HG02623 (cell line): ENCODE data around the gene SFT2D3.

ENCODE experiments used
- ATAC-seq: cut with Tn5 transposase; IDR thresholded peaks from one replicate; pipeline ENCODE4 v1.9.1; 2021; ENCODE audit warnings: moderate library complexity; ENCODE audit not compliant: unreplicated experiment

Gene SFT2D3

DNA sequence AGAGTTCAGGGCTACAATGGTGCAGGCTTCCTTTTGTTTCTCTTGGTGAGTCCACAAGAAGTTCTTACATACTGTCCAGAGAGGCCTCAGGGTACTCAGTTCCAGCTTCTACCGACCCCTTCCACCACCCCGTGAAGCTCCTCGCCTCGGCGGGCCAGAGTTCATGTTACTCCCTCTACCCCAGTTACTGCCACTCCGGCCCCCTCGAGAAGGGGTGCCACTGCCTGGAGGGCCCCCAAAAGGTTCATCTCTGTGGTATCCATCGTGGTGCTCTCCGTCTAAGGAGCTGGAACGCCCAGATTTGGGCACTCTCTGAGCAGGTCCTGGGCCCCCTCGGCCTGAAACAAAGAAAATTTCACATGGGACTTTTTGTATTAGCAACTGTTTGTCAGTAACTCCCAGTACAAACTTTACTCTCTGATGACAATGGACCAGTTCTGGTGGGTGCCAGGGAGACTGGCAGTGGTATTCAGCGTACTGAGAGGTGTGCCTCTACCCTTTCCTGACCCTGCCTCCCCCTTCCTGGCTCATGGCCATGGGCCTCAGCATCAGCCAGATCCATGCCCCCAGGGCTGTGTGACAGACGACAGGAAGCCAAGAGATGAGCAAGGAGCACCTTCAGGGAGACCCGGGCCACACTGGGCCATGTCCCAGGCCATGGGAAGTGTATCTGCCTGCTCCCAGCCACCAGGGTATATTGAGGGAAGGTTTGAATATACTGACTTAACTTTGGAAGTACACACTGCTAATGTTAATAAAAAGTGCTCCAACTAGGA is 5.1 kb downstream of the SFT2D3 start:
- no peak for ATAC-seq

DNA sequence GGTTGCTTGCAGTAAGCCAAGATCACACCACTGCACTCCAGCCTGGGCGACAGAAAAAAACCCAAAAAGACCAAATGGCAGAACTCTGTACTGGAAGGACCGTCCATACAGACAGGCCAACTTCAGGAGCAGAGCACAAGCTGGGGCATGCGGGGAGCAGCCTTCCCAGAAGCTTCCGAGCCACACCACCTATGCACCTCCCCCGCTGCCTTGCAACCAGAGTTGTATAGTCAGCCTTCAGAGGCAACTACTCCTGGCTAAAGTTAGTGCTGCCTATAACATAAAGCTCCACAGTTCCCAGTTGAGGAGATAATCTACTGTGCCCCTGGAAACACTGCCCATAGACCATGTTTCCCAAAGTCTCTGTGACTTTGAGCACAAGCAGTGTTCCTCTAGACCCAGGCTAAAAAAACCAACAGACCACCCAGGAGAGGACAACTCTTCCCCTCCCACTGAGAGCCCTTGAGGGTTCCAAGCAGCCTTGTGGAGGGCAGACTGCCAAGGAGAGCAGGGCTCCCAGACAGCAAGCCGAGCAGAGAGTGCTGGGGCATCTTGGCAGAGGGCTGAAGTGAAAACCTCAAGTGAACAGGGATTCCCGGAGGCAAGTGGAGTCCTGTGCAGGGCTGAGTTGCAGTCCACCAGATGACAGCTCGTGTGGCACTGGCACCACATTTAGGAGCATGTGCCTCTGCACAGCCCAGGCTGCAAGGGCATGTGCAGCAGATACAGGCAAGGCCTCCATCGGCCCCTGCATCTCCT is 6.8 kb downstream of the SFT2D3 start:
- ATAC-seq = no peak

DNA sequence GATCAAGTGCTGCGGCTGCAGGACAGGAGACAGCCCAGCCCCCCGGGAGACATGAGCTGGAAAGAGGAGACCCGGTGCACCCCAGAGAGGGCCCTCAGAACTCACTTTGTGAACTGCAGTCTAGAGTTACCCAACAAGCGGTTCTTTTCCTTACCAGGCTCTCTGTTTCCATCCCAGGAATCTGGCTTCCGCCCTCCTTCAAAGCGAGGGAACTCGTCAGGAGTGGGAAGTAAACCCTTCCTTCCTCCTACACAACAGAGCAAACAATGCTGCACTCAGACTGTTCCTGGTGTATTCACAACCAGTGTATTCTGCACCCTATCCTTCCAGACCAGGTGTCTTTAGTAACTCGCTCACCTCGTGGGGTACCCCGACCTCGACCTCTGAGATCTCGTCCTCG is 8.0 kb downstream of the SFT2D3 start:
- no peak for ATAC-seq

DNA sequence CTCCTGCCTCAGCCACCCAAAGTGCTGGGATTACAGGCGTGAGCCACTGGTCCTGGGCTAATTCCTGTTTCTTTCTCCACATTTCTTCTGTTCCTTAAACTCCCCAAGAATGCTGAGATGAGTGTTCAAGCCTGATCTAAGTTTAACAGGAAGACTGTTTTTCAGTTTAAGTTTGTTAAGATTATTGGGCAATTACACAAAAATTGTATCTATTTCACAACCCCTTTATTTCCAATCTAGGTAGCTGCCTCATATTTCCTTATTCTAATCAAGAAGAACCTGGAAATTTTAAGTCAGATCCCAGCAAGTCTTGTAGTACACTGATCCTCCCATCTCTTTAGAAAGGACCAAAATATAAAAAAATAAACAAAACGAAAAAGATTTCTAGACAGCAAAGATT is 11.7 kb downstream of the SFT2D3 start:
- ATAC-seq = no peak

DNA sequence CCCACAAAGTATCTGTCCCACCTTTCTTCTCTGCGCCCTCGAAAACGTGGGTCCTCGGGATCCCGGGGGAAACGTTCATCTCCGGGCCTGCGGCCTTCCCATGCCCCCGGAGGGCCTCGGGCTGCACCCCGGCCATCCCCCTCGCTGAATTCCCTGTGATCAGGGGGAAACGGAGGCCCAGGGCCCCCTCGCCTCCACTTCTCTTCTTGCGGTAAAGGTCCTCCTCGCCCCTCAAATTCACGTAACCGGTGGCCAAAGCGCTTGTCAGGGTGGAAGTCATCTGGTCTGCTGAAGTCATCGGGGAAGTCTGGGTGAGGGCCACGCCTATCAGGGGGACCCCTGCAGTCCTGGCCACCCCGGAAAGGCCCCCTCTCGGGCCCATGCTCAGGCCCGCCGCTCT is 12.3 kb downstream of the SFT2D3 start:
- ATAC-seq = no peak

DNA sequence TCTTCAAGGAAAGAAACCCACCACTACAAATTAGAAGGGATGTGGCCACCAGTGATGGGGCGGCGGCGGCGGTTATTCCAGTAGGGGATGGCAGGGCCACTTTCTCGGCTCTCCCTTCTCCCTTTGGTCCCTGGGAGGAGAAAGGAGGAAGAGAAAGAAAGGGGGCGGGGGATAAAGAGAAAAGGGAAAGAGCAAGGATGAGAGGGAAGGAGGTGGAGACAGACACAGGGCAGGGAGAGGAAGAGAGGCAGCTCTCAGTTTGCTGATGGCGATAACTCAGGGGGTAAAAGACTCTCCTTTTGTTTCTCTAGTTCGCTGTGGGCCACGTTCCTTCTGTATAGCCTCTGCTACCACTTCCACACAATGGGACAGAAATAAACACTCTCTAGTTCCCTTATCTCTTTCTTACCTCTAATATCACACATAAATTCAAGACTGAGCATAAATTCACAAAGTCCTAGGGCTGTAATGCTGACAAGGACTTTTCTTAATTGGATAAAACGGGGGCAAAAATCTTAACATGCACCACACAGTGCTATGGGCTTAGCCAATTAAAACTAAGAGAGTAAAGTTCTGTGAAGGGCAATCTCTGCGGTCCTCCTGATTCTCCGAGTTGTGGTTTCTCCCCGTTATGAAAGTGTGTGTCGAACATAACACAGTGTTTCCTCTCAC is 14.6 kb downstream of the SFT2D3 start:
- ATAC-seq = no peak

DNA sequence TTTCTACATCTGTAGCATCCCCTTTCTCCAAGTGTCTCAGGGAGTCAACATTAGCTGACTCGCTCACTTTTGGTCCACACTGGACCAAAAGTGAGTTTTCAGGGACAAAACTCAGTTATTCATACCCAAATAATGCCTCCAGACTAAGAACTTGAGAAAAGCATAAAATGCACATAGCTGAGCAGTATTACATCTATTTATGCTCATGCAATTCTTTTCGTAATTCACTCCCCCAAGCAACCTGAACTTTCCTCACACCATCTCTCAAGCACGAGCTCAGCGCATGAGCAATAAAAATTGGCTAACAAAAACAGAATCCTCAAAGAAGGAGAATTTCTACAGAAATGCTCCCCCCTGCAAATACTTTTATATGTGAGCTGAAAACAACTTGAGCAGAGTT is 17.0 kb downstream of the SFT2D3 start:
- no peak for ATAC-seq

DNA sequence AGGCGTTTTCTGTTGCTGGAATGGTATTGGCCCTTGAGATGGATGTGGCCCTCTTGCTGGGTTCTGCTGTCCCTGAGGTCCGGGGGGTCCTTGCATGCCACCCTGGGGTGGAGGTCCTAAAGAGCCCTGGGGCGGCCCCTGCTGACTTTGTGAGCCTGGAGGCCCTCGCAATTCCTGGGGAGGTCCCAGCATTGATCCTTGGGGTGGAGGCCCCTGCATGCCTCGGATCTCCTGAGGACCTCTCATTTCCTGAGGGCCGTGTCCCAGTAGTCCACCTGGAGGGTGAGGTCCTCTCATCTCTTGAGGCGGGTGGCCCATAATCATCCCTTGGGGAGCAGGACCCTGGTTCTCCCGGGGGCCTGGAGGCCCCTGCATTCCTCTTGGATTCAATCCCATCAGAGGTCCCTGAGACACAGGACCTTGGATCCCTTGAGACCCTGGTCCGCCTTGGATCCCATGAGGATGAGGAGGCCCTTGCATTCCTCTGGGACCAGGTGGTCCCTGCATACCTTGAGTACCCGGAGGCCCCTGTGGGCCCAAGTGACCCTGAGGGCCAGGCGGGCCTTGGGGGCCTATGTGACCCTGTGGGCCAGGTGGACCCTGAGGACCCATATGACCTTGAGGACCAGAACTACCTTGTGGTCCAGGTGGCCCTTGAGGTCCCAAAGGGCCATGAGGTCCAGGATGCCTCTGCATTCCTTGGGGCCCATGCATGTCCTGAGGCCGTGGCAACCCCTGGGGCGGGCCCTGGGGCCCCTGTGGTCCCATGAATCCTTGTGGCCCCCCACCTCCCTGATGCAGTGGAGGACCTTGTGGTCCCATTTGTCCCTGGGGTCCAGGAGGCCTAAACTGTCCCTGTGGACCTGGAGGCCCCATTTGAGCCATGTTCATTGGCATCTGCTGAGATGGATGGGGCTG is 18.3 kb downstream of the SFT2D3 start:
- ATAC-seq = no peak

DNA sequence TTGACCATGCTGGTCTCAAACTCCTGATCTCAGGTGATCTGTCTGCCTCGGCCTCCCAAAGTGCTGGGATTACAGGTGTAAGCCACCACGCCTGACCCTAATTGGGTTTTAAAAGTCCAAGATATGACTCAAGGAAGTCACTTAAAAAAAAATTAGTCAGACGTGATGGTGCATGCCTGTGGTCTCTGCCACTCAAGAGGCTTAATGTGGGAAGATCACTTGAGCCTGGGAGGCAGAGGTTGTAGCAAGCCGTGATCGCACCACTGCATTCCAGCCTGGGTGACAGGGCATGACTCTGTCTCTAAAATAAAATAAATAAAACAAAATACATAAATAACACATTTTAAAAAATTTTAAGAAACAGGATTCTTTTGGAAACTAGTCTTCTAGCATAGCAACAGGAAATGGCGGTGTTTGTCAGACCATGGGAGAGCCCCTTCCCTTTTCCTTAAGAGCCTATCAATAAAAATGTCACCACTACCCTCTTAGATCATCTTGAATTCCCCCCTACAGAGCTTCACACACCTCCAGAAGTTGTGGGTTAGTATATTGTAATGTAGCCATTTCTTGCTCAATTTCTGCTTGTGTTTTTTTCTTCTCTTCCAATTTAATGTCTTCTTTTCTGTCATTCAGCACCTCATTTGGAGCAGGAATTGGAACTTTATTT is 20.1 kb downstream of the SFT2D3 start:
- no peak for ATAC-seq

DNA sequence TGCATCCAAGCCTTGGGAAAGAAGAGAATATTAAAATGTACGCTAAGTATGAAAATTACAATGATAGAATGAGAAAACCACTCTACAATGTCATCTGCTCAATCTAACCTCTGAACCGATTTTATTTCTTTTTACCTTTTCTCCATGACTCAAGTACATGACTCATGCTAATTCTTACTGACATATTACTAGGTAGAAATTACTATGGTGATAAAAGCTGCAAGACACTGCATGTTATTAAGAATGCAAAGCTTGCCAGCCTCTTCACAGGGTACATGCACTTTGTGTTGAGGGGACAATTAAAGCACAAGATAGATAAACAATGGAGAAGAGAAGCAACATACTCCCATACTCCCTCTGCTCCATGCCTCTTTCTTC is 20.7 kb downstream of the SFT2D3 start:
- ATAC-seq = no peak

DNA sequence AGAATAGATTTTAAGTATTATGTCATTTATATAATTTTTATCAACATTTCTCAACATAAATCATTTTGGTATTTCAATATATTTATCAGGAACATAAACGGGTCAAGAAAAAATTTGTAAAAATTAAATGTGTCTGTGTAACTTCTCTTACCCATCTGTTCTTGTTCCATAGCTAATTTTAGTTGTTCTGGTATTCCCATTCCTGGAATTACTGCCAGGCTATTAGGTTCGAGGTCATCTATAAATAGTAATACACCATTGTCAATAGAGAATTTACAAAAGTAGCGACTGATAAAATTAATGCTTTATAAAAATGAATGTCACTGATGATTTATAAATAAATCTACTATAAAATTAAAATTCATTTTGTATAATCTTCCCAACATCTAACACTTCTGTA is 21.5 kb downstream of the SFT2D3 start:
- ATAC-seq = no peak

DNA sequence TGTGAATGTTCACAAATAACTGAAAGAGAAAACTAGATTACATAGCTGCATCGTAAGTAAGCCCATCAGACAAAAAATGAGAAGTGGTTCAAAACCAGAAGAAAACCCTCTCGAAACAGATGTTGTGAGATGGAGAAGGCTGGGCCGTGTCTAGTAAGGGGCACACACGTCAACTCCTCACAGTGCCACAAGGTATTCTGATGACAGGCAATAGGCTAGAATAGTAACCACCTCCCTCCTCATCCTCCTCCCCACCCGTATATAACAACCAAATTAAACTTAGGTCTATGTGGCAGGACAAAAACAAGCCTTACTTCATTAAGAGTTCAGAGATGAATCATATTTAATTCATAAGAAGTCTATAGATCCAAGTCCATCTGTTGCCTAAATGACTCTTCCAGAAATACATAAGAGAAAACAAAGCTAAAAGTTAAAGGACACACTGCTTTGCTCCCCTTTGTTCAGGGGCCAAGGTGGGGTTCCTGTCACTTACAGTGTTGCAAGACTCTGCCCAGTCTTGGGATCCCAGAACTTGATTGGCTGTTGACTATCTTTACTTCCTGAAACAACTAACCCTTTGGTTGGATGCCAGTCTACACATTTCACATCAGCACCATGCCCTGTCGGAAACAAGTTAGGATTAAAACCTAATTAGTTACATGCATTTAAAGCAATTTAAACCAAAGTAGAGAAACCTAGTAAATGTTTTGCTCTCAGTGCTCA is 25.0 kb downstream of the SFT2D3 start:
- ATAC-seq = no peak

DNA sequence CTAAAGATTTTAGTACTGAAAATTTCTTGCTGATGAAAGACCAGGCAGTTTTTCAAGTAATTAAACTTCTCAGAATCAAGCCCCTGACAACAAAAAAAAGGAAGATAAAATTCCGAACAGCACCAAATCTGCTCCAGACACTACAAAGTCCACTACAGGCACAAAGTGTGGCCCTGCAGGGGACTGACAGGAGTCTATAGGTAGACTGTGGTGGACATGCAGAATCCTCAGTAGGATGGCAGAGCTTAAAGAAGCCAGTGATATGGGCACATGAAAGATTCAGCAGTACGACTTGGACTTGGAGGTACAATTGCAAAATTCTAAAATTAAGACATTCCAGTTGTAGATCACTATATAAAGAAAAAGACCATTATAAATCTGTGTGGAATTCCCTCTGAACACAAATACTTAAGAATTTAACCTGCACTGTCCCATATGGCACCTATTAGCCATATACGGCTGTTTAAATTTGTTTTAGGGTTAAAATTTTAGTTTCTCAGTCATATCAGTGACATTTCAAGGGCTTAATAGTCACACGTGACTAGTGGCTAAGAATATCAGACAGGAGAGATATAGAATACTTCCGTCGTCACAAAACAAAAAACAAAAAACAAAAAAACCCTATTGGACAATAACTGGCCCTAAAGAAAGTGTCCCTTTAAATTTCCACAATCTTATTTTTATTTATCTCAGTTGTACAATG is 32.0 kb downstream of the SFT2D3 start:
- ATAC-seq = no peak

DNA sequence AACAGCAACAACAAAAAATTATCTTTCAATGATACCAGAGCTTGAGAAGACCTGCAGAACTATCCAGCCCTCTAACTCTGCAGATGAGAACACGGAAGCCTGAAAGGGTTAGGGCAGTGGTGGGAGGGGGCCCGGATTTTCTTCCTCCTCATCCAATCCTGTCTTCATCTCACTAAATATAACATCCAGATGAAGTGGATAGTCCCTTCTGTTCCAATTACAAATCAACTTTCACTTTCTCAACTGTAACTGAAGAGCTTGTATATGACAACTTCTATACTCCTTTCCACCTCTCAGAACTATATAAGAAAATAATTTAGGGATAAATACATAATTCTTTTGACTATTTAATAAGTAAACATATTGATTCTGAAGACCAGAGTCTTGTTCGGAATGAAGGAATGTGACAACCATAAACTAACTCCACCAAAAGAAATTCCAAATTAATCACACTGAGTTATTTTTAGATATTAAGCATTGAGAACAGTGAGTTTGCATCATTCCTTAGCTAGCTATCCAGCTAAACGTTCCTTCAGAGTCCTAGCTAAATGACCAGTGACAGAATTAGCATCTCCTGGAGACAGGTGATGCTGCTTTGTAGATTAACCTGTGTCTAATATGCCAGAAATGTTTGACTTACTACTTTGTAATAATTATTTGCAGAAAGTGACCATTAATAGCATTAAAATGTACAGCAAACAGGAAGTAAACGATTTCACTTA is 32.7 kb downstream of the SFT2D3 start:
- no peak for ATAC-seq

DNA sequence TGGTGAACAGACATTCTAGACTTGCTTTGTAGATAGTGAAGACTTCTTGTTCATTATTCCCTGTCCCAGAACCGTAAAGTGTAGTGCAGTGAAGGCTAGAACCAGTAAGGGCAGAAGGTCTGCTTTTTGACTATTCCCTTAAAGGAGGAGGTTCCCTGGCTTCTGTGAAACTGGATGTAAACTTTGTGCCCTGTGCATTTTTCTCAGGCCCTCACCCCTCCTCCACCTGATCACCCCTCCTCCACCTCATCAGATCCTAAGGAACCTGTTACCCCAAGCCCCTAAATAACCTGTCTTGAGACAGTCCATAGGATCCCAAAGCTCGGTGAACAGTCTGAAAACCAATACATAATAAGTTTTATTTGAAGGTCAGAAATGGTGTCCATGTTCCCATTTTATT is 33.7 kb downstream of the SFT2D3 start:
- ATAC-seq = no peak

DNA sequence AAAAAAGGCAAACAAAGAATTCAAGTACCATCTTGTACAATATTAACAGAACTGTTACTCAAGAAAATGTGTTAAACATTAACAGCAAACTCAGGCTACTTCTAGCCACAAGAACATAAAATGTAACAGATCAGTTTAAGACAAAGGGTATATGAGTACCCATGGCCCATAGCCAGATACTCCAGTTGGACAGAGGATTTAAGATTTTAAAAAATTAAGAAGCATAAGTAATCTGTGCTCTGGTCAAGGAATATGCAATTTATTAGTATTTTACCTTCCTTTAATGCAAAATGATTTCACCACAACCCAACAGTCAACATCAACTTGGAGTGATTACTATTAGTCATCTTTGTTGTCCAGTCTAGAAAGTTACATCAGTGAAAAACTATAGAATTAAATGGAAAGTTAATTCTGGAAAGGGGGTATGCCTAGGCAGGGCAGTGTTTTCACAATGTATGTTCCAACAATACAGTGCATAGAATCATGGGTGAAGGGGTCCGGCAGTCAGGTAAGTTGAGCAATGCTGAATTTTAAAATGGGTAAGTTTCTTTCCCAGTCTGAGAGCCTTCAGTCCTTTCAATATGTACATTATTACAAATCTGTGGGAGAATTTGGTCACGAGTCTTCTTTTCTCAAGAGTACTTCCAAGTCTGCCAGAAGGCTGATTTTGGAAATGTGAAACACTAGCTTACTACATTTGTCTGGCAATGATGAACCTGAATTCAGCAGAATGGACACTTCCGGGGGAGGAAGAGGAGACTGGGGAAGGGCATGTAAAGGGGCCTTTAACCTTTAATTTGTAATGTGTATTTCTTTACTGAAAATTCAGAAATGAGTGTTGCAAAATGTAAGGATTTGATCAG is 34.5 kb downstream of the SFT2D3 start:
- ATAC-seq = no peak

DNA sequence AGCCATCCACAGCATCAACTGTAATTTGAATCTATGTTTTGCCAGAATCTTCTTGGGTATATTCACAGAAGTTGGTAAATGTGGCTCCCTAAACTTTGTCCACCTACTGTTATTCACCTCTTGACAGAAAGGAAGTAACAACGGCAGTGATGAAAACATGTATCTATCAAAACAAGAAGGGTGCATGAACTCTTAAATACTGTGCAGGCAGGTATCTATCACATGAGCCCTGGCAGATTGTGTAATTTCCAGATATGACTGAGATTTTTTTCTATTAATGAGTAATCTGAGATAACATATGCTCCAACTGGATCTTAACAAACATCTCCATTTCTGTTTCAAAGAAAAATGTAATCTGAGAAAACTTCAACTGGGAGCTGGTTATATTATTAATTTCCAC is 36.6 kb downstream of the SFT2D3 start:
- no peak for ATAC-seq

DNA sequence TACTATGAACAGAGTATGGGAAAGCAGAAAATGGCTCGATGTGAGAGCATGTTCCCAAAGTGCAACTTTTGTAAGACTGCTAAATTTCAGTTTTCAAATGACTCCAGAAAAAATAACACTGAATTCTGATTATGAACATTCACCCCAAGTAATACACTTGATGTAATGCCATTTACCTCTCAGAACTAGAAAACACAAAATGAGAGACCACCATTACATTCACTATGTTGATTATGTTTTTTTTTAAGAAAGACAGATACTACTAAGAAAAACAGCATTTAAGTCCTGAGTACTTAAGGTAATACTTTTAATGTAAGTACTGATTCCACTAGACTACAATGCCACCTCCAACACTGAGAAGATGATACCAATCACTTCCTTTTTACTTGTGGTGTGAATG is 38.5 kb downstream of the SFT2D3 start:
- no peak for ATAC-seq
